Measurements from ENCODE around the gene ATRX. TPM values are rescaled to one million over a fixed set of nuclear protein-coding genes. Genes with fewer than 3 reads are reported as not detected.

ATRX gene
- total RNA-seq, 1 experiment from 2014 or later: 61.3 TPM

DNA sequence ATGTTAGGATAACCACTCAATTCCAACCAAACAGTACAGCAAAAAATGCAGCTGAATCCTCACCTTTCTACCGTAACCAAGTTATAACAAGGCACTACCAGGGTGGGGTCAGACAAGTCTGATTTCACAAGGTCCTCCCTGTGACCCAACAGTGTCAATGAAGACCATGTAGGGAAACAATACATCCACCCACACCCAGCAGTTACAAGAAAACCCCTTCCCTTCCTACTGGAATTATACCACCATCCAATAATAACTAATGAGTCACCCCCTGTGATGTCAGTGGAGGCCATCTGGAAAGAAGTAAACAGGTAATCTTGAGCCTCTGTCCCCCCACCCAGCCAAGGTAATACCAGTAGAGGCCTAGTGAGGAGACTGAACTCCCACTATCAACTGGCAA is 221.2 kb downstream of the ATRX start:
- ATAC-seq (no peak), DNase-seq (ENCODE audit: low read depth, low spot score) (no peak)
- Histone ChIP-seq H4K20me1 (ENCODE audit: insufficient read depth) (no peaks in the 10 kb centered on the region), H3K4me2 (ENCODE audit: low read length) (no peak overlapping the region), H3K4me3 (replicated peaks in 1 of 2; ENCODE audit: low read depth in 1 of 2, low read length in 2 of 2) (no peak overlapping the region), H3K79me2 (ENCODE audit: insufficient read depth, low read length) (no peaks in the 10 kb centered on the region), H3K27ac (ENCODE audit: low read depth, low read length) (no peak overlapping the region), H2AFZ (ENCODE audit: low read depth, low read length, poor library complexity, severe bottlenecking) (no peak overlapping the region), H3K9me3 (ENCODE audit: control insufficient read depth in 1 of 2, insufficient read depth in 1 of 2, low read depth in 1 of 2, low read length in 2 of 2) (no peaks in the 10 kb centered on the region), H3K9me2 (ENCODE audit: insufficient read depth) (no peaks in the 10 kb centered on the region), H3K27me3 (ENCODE audit: insufficient read depth, low read length) (no peaks in the 10 kb centered on the region), H3K9ac (ENCODE audit: low read length) (no peak overlapping the region), H3K36me3 (ENCODE audit: control insufficient read depth in 1 of 2, insufficient read depth in 2 of 2, low read length in 2 of 2) (no peaks in the 10 kb centered on the region), H3K4me1 (ENCODE audit: control insufficient read depth in 1 of 2, insufficient read depth in 2 of 2, low read length in 2 of 2) (no peaks in the 10 kb centered on the region)
- POLR2A ChIA-PET: no interaction called here
- CTCF ChIA-PET: no interaction called here
- RAD21 ChIA-PET (ENCODE audit: low non-redundant PET in 1 of 2, low total read pairs in 2 of 2, uncharacterized antibody in 2 of 2, unreplicated experiment in 2 of 2): no interaction called here
- intact Hi-C loops (cut with micrococcal nuclease): no loop called here
- TF ChIP-seq POLR2AphosphoS5 (IDR thresholded peaks at IDR 0.05; ENCODE audit: low read depth, low read length): no peak
- no peak for TF ChIP-seq SRF (IDR thresholded peaks at IDR 0.05; ENCODE audit: low read depth)
- no peak for TF ChIP-seq SP1 (IDR thresholded peaks at IDR 0.05; ENCODE audit: low read depth)
- TF ChIP-seq, protein P1, sequence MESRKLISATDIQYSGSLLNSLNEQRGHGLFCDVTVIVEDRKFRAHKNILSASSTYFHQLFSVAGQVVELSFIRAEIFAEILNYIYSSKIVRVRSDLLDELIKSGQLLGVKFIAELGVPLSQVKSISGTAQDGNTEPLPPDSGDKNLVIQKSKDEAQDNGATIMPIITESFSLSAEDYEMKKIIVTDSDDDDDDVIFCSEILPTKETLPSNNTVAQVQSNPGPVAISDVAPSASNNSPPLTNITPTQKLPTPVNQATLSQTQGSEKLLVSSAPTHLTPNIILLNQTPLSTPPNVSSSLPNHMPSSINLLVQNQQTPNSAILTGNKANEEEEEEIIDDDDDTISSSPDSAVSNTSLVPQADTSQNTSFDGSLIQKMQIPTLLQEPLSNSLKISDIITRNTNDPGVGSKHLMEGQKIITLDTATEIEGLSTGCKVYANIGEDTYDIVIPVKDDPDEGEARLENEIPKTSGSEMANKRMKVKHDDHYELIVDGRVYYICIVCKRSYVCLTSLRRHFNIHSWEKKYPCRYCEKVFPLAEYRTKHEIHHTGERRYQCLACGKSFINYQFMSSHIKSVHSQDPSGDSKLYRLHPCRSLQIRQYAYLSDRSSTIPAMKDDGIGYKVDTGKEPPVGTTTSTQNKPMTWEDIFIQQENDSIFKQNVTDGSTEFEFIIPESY (IDR thresholded peaks at IDR 0.05; ENCODE audit: extremely low read depth, insufficient replicate concordance, low read length): no peak
- TF ChIP-seq POLR2A (IDR thresholded peaks at IDR 0.05; ENCODE audit: borderline replicate concordance, extremely low read depth, insufficient read depth, insufficient read length): no peak
- no peak for TF ChIP-seq SIN3A (IDR thresholded peaks at IDR 0.05; ENCODE audit: low read depth)
- TF ChIP-seq ZNF274 (IDR thresholded peaks at IDR 0.05; ENCODE audit: low read depth, low read length): no peak
- TF ChIP-seq RAD21 (IDR thresholded peaks at IDR 0.05; ENCODE audit: low read depth): no peak
- TF ChIP-seq EZH2phosphoT487 (IDR thresholded peaks at IDR 0.05; ENCODE audit: borderline replicate concordance): no peak
- no peak for TF ChIP-seq YY1 (IDR thresholded peaks at IDR 0.05; ENCODE audit: extremely low read depth, insufficient replicate concordance, low read depth, low read length)
- TF ChIP-seq CBX3 (IDR thresholded peaks at IDR 0.05; ENCODE audit: low read depth): no peak
- no TSS peak for BruUV-seq (replicated peaks)
